HCT116 (cell line): Measurements from ENCODE around the gene NXPH1. TPM values are rescaled to one million over a fixed set of nuclear protein-coding genes. Genes with fewer than 3 reads are reported as not detected.

Source experiments
- ATAC-seq: fragments of 200-7000 bp; cut with Tn5 transposase; 2 replicates; pipeline ENCODE4 v1.9.1; 2020; ENCODE audit warnings: mild to moderate bottlenecking, moderate library complexity
- BruUV-seq: library from RNA; stranded (reverse); fragments of 400-500 nt; replicated peaks from 2 replicates; lab custom pipeline; 2021; lab: Mats Ljungman, UMichigan
- CTCF ChIA-PET: fragments of 300-600 bp; sonication (Branson Sonifier 250); formaldehyde crosslinking; loops from one replicate; lab custom pipeline; 2021; ENCODE audit warnings: antibody characterized with exemption; lab: Charles Lee
- POLR2A ChIA-PET: fragments of 300-600, 350-600 bp; sonication (Branson Sonifier 250); formaldehyde crosslinking; loops from one replicate; lab custom pipeline; 2021; ENCODE audit warnings: antibody characterized with exemption; lab: Charles Lee
- RAD21 ChIA-PET, 2 experiments: fragments of 300-600 bp; sonication (Branson Sonifier 250); formaldehyde crosslinking; loops; one replicate each; lab custom pipeline; 2023; ENCODE audit warnings: low total read pairs in 2 of 2; ENCODE audit not compliant: uncharacterized antibody in 2 of 2, unreplicated experiment in 2 of 2, low non-redundant PET in 1 of 2; lab: Charles Lee
- DNase-seq: peaks from one replicate; pipeline ENCODE4 v3.0.0-alpha.2; 2010; ENCODE audit warnings: low read depth, low spot score
- H2AFZ ChIP-seq: fragments of 200-600 bp; shearing (Covaris generic), sonication (generic); 2 replicates; pipeline ENCODE4 v1.6.1; 2017; ENCODE audit warnings: low read depth, mixed run types, mixed read lengths, antibody characterized with exemption, low read length; ENCODE audit not compliant: poor library complexity, severe bottlenecking
- H3K27ac ChIP-seq: 2 replicates; pipeline ENCODE4 v1.5.1; 2012; ENCODE audit warnings: low read depth, low read length
- H3K27me3 ChIP-seq: fragments of 200-600 bp; sonication (generic); 2 replicates; pipeline ENCODE4 v1.6.1; 2016; ENCODE audit warnings: mixed run types, low read length, mixed read lengths; ENCODE audit not compliant: insufficient read depth
- H3K36me3 ChIP-seq, 2 experiments: fragments of 200-500 bp in 1 of 2; fragments of 200-600 bp in 1 of 2; sonication (Bioruptor generic) in 1 of 2; sonication (generic) in 1 of 2; 2 replicates each; pipeline versions ENCODE4 v1.5.1 to v1.6.1; 2014 to 2016; ENCODE audit warnings: low read length in 2 of 2, inconsistent platforms in 1 of 2, mixed read lengths in 1 of 2, mixed run types in 1 of 2; ENCODE audit not compliant: insufficient read depth in 2 of 2, control insufficient read depth in 1 of 2
- H3K4me1 ChIP-seq, 2 experiments: fragments of 200-600 bp in 1 of 2; sonication (generic) in 1 of 2; 2 replicates each; pipeline versions ENCODE4 v1.5.1 to v1.6.1; 2012 to 2017; ENCODE audit warnings: low read length in 2 of 2, inconsistent platforms in 1 of 2, mild to moderate bottlenecking in 1 of 2, mixed read lengths in 1 of 2, mixed run types in 1 of 2, moderate library complexity in 1 of 2; ENCODE audit not compliant: insufficient read depth in 2 of 2, control insufficient read depth in 1 of 2
- H3K4me2 ChIP-seq: fragments of 200-600 bp; sonication (generic); 2 replicates; pipeline ENCODE4 v1.6.1; 2017; ENCODE audit warnings: mixed run types, low read length, mixed read lengths
- H3K4me3 ChIP-seq, 2 experiments: fragments of 200-600 bp in 1 of 2; sonication (generic) in 1 of 2; replicated peaks in 1 of 2; 2 replicates each; pipeline ENCODE4 v1.5.1; 2011 to 2016; ENCODE audit warnings: low read length in 2 of 2, control low read depth in 1 of 2, low read depth in 1 of 2, mild to moderate bottlenecking in 1 of 2, mixed read lengths in 1 of 2, mixed run types in 1 of 2
- H3K79me2 ChIP-seq: fragments of 200-600 bp; sonication (generic); 2 replicates; pipeline ENCODE4 v1.6.1; 2017; ENCODE audit warnings: mild to moderate bottlenecking, mixed run types, low read length, moderate library complexity, mixed read lengths; ENCODE audit not compliant: insufficient read depth
- H3K9ac ChIP-seq: fragments of 200-600 bp; sonication (generic); 2 replicates; pipeline ENCODE4 v1.6.1; 2016; ENCODE audit warnings: low read length, mixed read lengths
- H3K9me2 ChIP-seq: fragments of 200-600 bp; sonication (generic), shearing (Covaris generic); 2 replicates; pipeline ENCODE4 v1.6.1; 2017; ENCODE audit warnings: mixed run types, mild to moderate bottlenecking, moderate library complexity; ENCODE audit not compliant: insufficient read depth
- H3K9me3 ChIP-seq, 2 experiments: fragments of 200-500 bp in 1 of 2; fragments of 200-600 bp in 1 of 2; sonication (Bioruptor generic) in 1 of 2; sonication (generic) in 1 of 2; 2 replicates each; pipeline ENCODE4 v1.6.1; 2014 to 2017; ENCODE audit warnings: low read length in 2 of 2, mixed read lengths in 2 of 2, inconsistent platforms in 1 of 2, low read depth in 1 of 2, mild to moderate bottlenecking in 1 of 2, mixed run types in 1 of 2, moderate library complexity in 1 of 2; ENCODE audit not compliant: control insufficient read depth in 1 of 2, insufficient read depth in 1 of 2
- H4K20me1 ChIP-seq: fragments of 200-600 bp; sonication (generic), shearing (Covaris generic); 2 replicates; pipeline ENCODE4 v1.6.1; 2017; ENCODE audit warnings: mixed run types, mild to moderate bottlenecking, moderate library complexity; ENCODE audit not compliant: insufficient read depth
- CTCF ChIP-seq, 3 experiments: fragments of 200-600 bp in 1 of 3; sonication (generic) in 1 of 3; IDR thresholded peaks in 2 of 3; conservative IDR thresholded peaks in 1 of 3; 2 replicates each; pipeline ENCODE4 v1.5.1; 2012 to 2017; ENCODE audit warnings: low read depth in 2 of 3, low read length in 2 of 3, antibody characterized with exemption in 1 of 3, borderline replicate concordance in 1 of 3, control low read depth in 1 of 3, mild to moderate bottlenecking in 1 of 3, mixed read lengths in 1 of 3, mixed run types in 1 of 3, moderate library complexity in 1 of 3; ENCODE audit not compliant: insufficient read depth in 1 of 3
- ELF1 ChIP-seq: IDR thresholded peaks from 2 replicates; pipeline ENCODE4 v1.6.1; 2012; ENCODE audit warnings: low read depth, borderline replicate concordance
- EZH2 ChIP-seq: fragments of 200-600 bp; sonication (generic); IDR thresholded peaks from 2 replicates; pipeline ENCODE4 v1.6.1; 2017; ENCODE audit warnings: antibody characterized with exemption, mixed run types
- EZH2phosphoT487 ChIP-seq: fragments of 200-600 bp; IDR thresholded peaks from 2 replicates; pipeline ENCODE4 v1.6.1; 2018; ENCODE audit warnings: antibody characterized with exemption, borderline replicate concordance
- FOSL1 ChIP-seq: IDR thresholded peaks from 2 replicates; pipeline ENCODE4 v1.6.1; 2012; ENCODE audit warnings: low read depth
- JUND ChIP-seq: IDR thresholded peaks from 2 replicates; pipeline ENCODE4 v1.6.1; 2012
- MAX ChIP-seq: IDR thresholded peaks from 2 replicates; pipeline ENCODE4 v1.6.1; 2012
- POLR2A ChIP-seq: IDR thresholded peaks from 2 replicates; pipeline ENCODE4 v1.7.0; 2011; ENCODE audit warnings: borderline replicate concordance; ENCODE audit not compliant: insufficient read depth, insufficient read length; ENCODE audit errors: extremely low read depth
- REST ChIP-seq: IDR thresholded peaks from 2 replicates; pipeline ENCODE4 v1.6.1; 2012; ENCODE audit warnings: low read depth
- SIN3A ChIP-seq: IDR thresholded peaks from 2 replicates; pipeline ENCODE4 v1.6.1; 2012; ENCODE audit warnings: low read depth
- SP1 ChIP-seq: IDR thresholded peaks from 2 replicates; pipeline ENCODE4 v1.6.1; 2012; ENCODE audit warnings: low read depth
- TCF7L2 ChIP-seq: IDR thresholded peaks from 2 replicates; pipeline ENCODE4 v1.7.0; 2011; ENCODE audit warnings: borderline replicate concordance, inconsistent platforms; ENCODE audit not compliant: insufficient read depth, insufficient read length; ENCODE audit errors: extremely low read depth
- ZFX ChIP-seq: fragments of 450-650 bp; IDR thresholded peaks from 2 replicates; pipeline ENCODE4 v1.6.1; 2017
- intact Hi-C: fragments of 100-400 bp; cut with micrococcal nuclease; formaldehyde crosslinking; loops from 2 replicates; pipeline ENCODE4 v1.10.0; 2022
- total RNA-seq: library from RNA; stranded (reverse); gene quantifications from one replicate; pipeline ENCODE4 v1.2.1, GENCODE V29; 2021; ENCODE audit not compliant: unreplicated experiment

The NXPH1 gene
- total RNA-seq, 1 experiment from 2014 or later, result 0.17 TPM

GRCh38 chr7:8453535-8453934 is 20.1 kb downstream of the NXPH1 start (continued):
- no peak for TF ChIP-seq REST
- no peak for TF ChIP-seq ELF1
- no peak for TF ChIP-seq SIN3A
- no peak for TF ChIP-seq CTCF (IDR thresholded peaks at IDR 0.05 in 2 of 3, conservative IDR thresholded peaks at IDR 0.05 in 1 of 3; ENCODE audit: borderline replicate concordance in 1 of 3, insufficient read depth in 1 of 3, low read depth in 2 of 3, low read length in 2 of 3)
- TF ChIP-seq SP1, result no peak
- TF ChIP-seq MAX, result no peak

GRCh38 chr7:8455426-8455825 is 22.0 kb downstream of the NXPH1 start:
- CTCF ChIA-PET, result no interaction called here
- H3K36me3 ChIP-seq, result no peaks in the 10 kb centered on the region
- BruUV-seq, result no TSS peak
- no peaks in the 10 kb centered on the region for H4K20me1 ChIP-seq
- ATAC-seq (no peak), DNase-seq (no peak)
- no peak overlapping the region for H3K4me3 ChIP-seq
- RAD21 ChIA-PET, result no interaction called here
- no peak overlapping the region for H3K27ac ChIP-seq
- H3K9ac ChIP-seq, result no peak overlapping the region
- 0 out of 2 replicates have a peak, but pooled peaks cover 4% of the 10 kb centered on the region for H3K27me3 ChIP-seq
- H3K9me2 ChIP-seq, result no peaks in the 10 kb centered on the region
- no peaks in the 10 kb centered on the region for H3K9me3 ChIP-seq
- POLR2A ChIA-PET, result no interaction called here
- H3K4me1 ChIP-seq, result no peaks in the 10 kb centered on the region
- no peak overlapping the region for H2AFZ ChIP-seq
- intact Hi-C loops, result no loop called here
- H3K79me2 ChIP-seq, result no peaks in the 10 kb centered on the region
- H3K4me2 ChIP-seq, result no peak overlapping the region
- no peak for TF ChIP-seq EZH2phosphoT487
- no peak for TF ChIP-seq POLR2A
- no peak for TF ChIP-seq TCF7L2
- no peak for TF ChIP-seq ZFX
- TF ChIP-seq JUND, result no peak
- no peak for TF ChIP-seq EZH2
- TF ChIP-seq CTCF (IDR thresholded peaks at IDR 0.05 in 2 of 3, conservative IDR thresholded peaks at IDR 0.05 in 1 of 3; ENCODE audit: borderline replicate concordance in 1 of 3, insufficient read depth in 1 of 3, low read depth in 2 of 3, low read length in 2 of 3), result no peak
- no peak for TF ChIP-seq SIN3A
- TF ChIP-seq FOSL1, result no peak
- TF ChIP-seq REST, result no peak
- TF ChIP-seq ELF1, result no peak
